Naive B cell (primary cell): Measurements from ENCODE around the gene TSHZ2. TPM values are rescaled to one million over a fixed set of nuclear protein-coding genes. Genes with fewer than 3 reads are reported as not detected.

Source experiments
- ATAC-seq, 2 donors: fragments of 150-1000 bp; cut with Tn5 transposase; 2 replicates each; pipeline ENCODE4 v1.10.0; 2021; ENCODE audit warnings: low read depth in 2 of 2, mild to moderate bottlenecking in 2 of 2, moderate library complexity in 2 of 2
- DNase-seq: peaks from one replicate; pipeline ENCODE4 v3.0.0; 2022
- H3K27ac Mint-ChIP-seq, 6 donors: one replicate each; pipeline ENCODE4 v1.8.0; 2020 to 2022; ENCODE audit warnings: mild to moderate bottlenecking in 6 of 6, mixed read lengths in 6 of 6, moderate library complexity in 5 of 6, inconsistent platforms in 2 of 6
- H3K27me3 Mint-ChIP-seq, 3 donors: one replicate each; pipeline ENCODE4 v1.8.0; 2021 to 2022; ENCODE audit warnings: mixed read lengths in 3 of 3, mild to moderate bottlenecking in 1 of 3
- H3K36me3 Mint-ChIP-seq, 2 donors: one replicate each; pipeline ENCODE4 v1.8.0; 2020 to 2022; ENCODE audit warnings: mixed read lengths in 2 of 2, inconsistent platforms in 1 of 2, mild to moderate bottlenecking in 1 of 2
- H3K4me1 Mint-ChIP-seq, 3 donors: one replicate each; pipeline ENCODE4 v1.8.0; 2020 to 2022; ENCODE audit warnings: mixed read lengths in 3 of 3, inconsistent platforms in 1 of 3, mild to moderate bottlenecking in 1 of 3, moderate library complexity in 1 of 3
- H3K4me3 Mint-ChIP-seq, 8 donors: one replicate each; pipeline ENCODE4 v1.8.0; 2020 to 2022; ENCODE audit warnings: mild to moderate bottlenecking in 8 of 8, mixed read lengths in 8 of 8, moderate library complexity in 8 of 8, inconsistent platforms in 2 of 8
- H3K9me3 Mint-ChIP-seq, 7 donors: one replicate each; pipeline ENCODE4 v1.8.0; 2020 to 2022; ENCODE audit warnings: mixed read lengths in 7 of 7, mild to moderate bottlenecking in 5 of 7, inconsistent platforms in 2 of 7, moderate library complexity in 1 of 7
- polyA plus RNA-seq, 6 donors: library from polyadenylated mRNA; unstranded; fragments of 300-500 nt; fragmentation: Illumina TruSeq; gene quantifications; one replicate each; pipeline ENCODE4 v1.2.3, GENCODE V29; 2021; ENCODE audit warnings: low read depth in 6 of 6

TSHZ2 gene
- polyA plus RNA-seq, 6 donors from 2014 or later = 0.04 to 0.32 (median 0.13) TPM; not detected in 2

DNA sequence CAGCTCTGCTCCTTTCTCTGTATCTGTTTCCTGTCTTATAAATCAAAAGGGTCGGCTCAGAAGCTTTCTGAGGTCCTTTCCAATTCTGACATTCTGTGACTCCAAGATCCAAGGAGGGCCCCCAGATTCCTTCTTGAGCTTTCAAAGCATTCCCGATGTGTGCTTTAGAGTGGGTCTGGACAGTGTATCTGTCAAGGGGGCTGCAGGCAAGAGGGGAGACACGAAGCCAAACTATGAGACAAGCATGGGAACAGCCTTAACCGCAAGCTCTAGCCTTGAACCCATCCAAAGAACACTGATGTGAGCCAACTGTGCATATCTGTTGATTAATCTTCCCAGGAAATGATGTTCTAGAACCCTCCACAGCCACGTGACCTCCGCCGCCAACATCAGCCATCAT is 73.8 kb downstream of the TSHZ2 start:
- Mint-ChIP-seq H3K27ac (no peak overlapping the region), H3K4me3 (no peak overlapping the region), H3K36me3 (no peaks in the 10 kb centered on the region), H3K4me1 (no peaks in the 10 kb centered on the region), H3K27me3 (peaks cover 0 to 7% (median 5%) of the 10 kb centered on the region in 3 donors), H3K9me3 (peaks cover 0 to 10% (median 4%) of the 10 kb centered on the region in 7 donors)
- ATAC-seq (no peak), DNase-seq (no peak)

DNA sequence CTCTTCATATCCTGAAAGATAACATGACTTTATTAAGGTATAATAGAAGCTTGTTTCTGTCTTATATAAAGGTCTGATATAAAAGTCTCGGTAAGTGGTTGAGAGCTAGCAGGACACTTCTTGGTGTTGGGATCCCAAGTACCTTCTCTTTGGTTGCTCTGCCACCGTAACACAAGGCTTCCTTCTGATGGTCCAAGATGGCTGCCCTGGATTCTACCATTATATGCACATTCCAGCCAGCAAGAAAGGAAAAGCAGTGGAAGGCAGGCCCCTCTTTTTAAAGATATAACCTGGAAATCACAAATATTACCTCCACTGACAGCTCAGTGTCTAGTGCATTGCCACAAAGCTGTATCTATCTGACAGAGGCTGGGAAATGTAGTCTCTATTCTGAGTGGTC is 75.0 kb downstream of the TSHZ2 start:
- no peak for DNase-seq
- peaks cover 0 to 11% (median 5%) of the 10 kb centered on the region in 3 donors for H3K27me3 Mint-ChIP-seq
- H3K9me3 Mint-ChIP-seq = peaks cover 0 to 10% (median 4%) of the 10 kb centered on the region in 7 donors
- H3K27ac Mint-ChIP-seq = no peak overlapping the region
- no peaks in the 10 kb centered on the region for H3K4me1 Mint-ChIP-seq
- H3K36me3 Mint-ChIP-seq = no peaks in the 10 kb centered on the region
- ATAC-seq = no peak
- no peak overlapping the region for H3K4me3 Mint-ChIP-seq

DNA sequence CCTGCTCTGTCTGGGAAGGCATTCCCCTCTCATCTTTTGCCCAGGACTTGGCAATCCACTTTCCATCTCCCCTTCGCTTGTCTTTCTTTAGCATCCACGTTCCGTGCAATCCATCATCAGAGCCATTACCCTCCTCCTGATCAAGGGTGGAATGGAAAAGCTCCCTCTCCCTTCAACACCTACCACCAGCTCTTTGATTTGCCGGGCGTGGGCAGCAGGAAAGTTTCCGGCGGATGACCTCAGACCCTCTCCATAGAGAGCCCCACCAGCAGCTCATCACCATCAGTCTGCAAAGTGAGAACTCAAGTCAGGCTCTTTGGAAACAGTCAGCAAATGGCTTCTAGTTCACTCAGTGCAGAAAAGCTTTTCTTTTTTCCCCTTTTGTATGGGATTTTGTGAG is 76.2 kb downstream of the TSHZ2 start:
- peaks cover 0 to 10% (median 4%) of the 10 kb centered on the region in 7 donors for H3K9me3 Mint-ChIP-seq
- no peak overlapping the region for H3K27ac Mint-ChIP-seq
- no peak overlapping the region for H3K4me3 Mint-ChIP-seq
- DNase-seq = no peak
- ATAC-seq = no peak
- no peaks in the 10 kb centered on the region for H3K4me1 Mint-ChIP-seq
- no peaks in the 10 kb centered on the region for H3K36me3 Mint-ChIP-seq
- peaks cover 0 to 12% (median 5%) of the 10 kb centered on the region in 3 donors for H3K27me3 Mint-ChIP-seq

DNA sequence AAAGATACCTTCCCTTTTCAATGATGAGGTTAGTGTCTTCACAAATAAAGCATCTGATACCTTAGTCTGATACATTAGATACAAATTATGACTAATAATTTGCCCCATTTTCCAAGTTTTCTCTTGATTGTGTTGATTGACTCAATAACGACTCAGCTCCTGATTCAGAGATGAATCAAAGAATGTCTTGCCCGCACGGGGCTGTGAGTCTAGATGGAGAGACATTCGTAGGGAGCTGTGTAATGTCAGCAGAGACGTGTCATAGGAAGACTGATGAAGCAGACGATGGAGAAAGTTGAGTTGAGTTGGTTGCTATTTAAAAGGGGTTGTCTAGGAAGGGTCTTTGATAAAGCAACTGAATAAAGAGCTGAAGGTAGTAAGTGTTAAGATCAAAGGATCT is 78.2 kb downstream of the TSHZ2 start:
- H3K4me3 Mint-ChIP-seq = no peak overlapping the region
- H3K27me3 Mint-ChIP-seq = peaks cover 0 to 12% (median 5%) of the 10 kb centered on the region in 3 donors
- DNase-seq = no peak
- no peaks in the 10 kb centered on the region for H3K4me1 Mint-ChIP-seq
- H3K27ac Mint-ChIP-seq = no peak overlapping the region
- no peaks in the 10 kb centered on the region for H3K36me3 Mint-ChIP-seq
- H3K9me3 Mint-ChIP-seq = peaks cover 0 to 10% (median 4%) of the 10 kb centered on the region in 7 donors
- ATAC-seq = no peak

DNA sequence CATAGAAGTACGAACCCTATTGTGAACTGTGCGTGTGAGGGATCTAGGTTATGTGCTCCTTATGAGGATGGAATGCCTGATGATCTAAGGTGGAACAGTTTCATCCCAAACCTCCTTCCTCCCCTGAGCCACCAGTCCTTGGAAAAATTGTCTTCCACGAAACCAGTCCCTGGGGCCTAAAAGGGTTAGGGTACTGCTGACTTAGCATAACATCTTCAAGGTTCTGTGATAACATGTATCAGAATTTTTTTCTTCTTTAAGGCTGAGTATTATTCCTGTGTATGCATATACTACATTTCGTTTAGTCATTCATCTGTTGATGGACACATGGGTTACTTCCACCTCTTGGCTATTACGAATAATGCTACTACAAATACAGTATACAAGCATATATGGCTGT is 80.2 kb downstream of the TSHZ2 start:
- no peak for DNase-seq
- H3K27ac Mint-ChIP-seq = no peak overlapping the region
- no peaks in the 10 kb centered on the region for H3K36me3 Mint-ChIP-seq
- H3K27me3 Mint-ChIP-seq = peaks cover 0 to 20% (median 7%) of the 10 kb centered on the region in 3 donors
- no peak for ATAC-seq
- H3K4me3 Mint-ChIP-seq = no peak overlapping the region
- H3K4me1 Mint-ChIP-seq = no peaks in the 10 kb centered on the region
- peaks cover 0 to 6% (median 4%) of the 10 kb centered on the region in 7 donors for H3K9me3 Mint-ChIP-seq

DNA sequence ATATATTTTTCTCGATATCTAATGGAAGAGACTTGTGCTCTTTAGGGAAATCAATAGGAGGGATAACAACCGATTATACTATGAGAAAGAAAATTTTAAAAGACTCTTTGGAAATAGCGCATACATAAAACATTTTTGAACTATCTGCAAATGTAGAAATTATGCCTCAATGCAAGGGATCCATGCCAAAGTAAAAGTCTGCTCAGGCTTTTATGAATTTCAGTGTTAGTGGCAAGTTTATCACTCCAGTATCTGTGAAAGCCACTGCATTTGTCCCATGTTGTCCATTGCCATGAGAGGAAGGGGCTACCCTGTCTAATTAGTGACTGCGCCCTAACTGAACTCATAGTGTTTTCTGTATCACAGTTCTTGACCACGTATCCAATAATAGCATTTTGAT is 81.4 kb downstream of the TSHZ2 start:
- no peak for DNase-seq
- Mint-ChIP-seq H3K27ac (no peak overlapping the region), H3K4me3 (no peak overlapping the region), H3K4me1 (no peaks in the 10 kb centered on the region), H3K27me3 (peaks cover 0 to 20% (median 7%) of the 10 kb centered on the region in 3 donors), H3K36me3 (no peaks in the 10 kb centered on the region), H3K9me3 (peaks cover 0 to 4% (median 0%) of the 10 kb centered on the region in 7 donors)
- ATAC-seq = no peak

DNA sequence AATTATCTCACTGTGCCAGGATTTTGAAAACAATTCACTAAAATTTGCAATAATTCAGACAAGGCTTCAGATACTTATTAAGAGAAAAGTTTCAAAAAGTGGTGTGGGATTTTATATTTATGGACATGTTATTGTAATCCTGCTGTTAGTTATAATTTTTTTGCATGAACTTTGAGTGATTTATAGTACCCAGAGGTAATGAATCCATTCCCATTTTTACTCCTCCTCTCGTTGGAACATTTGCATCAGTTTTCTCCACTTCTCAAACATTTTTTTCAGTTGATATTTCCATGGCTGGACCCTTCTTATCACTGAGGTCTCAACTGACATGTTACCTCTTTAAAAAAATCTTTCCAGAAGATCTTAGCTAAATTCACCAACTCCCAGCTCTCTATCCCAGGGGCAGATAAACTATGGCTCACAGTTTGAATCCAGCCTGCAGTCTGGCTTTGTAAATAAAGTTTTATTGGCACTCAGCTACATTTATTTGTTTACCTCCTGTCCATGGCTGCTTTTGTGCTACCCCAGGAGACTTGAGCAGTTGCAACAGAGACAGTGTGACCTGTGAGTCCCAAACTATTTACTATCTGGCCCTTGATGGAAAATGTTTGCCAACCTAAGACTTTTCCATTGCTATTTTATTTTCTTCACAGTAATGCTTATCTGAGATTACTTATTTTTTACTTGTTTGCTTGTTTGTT is 83.4 kb downstream of the TSHZ2 start:
- Mint-ChIP-seq H3K9me3 (peaks cover 0 to 4% (median 0%) of the 10 kb centered on the region in 7 donors), H3K36me3 (no peaks in the 10 kb centered on the region), H3K4me1 (no peaks in the 10 kb centered on the region), H3K4me3 (no peak overlapping the region), H3K27me3 (peaks cover 4 to 20% (median 7%) of the 10 kb centered on the region in 3 donors), H3K27ac (no peak overlapping the region)
- ATAC-seq (no peak), DNase-seq (no peak)

DNA sequence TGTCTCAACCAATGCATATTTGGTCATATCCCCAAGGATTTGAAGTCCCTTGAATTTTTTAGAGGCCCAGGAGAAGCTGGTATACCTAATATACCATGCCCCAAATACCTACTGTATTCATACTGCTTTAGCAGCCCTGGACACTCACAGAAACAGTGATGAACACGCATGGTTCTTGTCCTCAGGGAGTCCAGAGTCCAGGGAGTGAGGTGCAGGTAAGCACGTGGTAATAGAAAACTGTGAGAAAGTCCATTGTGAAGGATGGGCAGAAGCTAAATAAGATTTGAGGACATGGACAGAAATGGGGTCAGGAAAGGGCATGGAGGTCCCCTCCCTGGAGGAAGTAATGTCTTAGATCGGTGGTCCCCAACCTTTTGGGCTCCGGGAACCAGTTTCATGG is 85.4 kb downstream of the TSHZ2 start:
- Mint-ChIP-seq H3K9me3 (peaks cover 0 to 4% (median 0%) of the 10 kb centered on the region in 7 donors), H3K4me1 (no peaks in the 10 kb centered on the region), H3K36me3 (no peaks in the 10 kb centered on the region), H3K27me3 (peaks cover 4 to 15% (median 7%) of the 10 kb centered on the region in 3 donors), H3K4me3 (no peak overlapping the region), H3K27ac (peak overlapping the region in 2 of 6 donors; percentile 12 to 27)
- DNase-seq (no peak), ATAC-seq (no peak)

DNA sequence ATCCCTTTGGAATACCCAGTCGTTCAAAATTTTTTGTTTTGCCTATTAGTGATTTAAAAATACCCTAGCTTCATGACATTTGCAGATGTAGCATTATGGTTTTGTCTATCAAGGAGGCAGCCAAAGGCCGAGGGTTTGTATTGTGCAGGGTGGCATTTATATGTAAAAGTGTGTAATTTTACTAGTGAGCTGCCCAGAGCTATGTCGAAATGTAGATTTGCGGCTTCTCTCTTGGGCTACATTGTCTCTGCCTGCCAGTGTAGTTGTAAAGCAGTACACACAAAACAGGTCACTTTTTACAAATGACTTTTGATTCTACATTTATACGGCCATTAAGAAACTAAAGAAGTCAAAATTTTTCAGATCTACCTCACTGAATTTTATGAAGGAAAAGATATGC is 87.7 kb downstream of the TSHZ2 start:
- Mint-ChIP-seq H3K4me1 (no peaks in the 10 kb centered on the region), H3K27me3 (peaks cover 5 to 15% (median 7%) of the 10 kb centered on the region in 3 donors), H3K4me3 (no peak overlapping the region), H3K27ac (no peak overlapping the region), H3K36me3 (no peaks in the 10 kb centered on the region), H3K9me3 (peaks cover 0 to 4% (median 0%) of the 10 kb centered on the region in 7 donors)
- DNase-seq (no peak), ATAC-seq (no peak)

DNA sequence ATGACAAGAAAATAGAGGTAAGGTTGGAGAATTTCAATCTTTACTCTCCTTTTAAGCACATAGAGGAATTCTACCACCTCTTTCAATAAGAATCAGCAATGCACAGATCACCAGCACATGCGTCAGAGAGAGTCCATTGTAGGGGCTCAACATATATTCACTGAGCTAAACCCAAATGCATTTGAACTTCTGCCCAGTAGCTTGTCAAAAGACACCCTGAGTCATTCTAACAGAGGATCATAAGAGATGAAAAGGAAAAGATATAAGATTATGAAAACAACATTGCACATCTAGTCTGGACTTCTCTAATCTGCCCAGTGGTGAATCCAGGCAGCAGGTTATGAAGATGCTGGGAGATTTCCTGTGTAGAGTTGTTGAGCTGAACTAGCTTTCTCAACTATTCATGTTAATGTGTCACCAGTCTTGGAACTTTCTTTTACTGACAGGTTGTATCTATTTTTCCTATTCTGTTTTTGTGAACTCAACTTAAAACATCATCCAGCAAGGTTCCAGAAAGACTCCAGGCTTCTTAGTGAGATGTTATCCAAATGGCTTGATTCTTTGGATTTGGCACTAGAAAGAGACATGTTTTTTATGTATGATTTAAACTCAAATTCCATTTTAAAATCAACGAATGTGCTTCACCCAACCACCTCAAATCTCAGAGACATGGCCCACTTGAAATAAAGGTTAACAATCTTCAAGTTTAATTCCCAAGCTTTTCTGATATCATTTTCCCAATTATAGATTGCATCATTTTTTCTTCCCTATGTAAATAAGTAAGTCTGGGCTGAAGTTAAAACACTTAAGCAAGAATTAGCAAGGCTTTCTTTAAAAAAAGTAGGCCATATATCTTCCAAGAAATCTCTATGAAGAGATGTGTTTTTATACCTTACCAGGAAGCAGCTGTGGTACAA is 89.3 kb downstream of the TSHZ2 start:
- H3K4me1 Mint-ChIP-seq = no peaks in the 10 kb centered on the region
- no peak overlapping the region for H3K4me3 Mint-ChIP-seq

DNA sequence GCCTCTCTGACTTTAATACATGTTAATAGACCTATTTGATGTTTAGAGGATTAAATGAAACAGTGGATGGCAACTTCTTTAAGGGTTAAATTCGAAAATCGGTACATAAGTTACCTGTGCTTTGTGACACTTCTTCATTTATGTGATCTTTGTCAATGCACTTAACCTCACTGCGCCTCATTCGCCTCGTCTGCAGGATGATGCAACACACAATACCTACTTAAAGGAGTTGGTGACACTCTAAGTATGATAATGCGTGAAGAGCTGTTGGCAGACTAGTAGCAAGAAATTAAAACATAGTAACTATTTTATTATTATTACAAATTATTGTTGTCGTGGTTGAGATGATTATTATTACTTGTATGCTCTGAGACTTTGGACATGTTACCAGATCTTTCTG is 92.8 kb downstream of the TSHZ2 start:
- ATAC-seq (no peak), DNase-seq (no peak)
- Mint-ChIP-seq H3K36me3 (peaks cover 0 to 16% of the 10 kb centered on the region in 2 donors), H3K9me3 (peaks cover 2 to 15% (median 5%) of the 10 kb centered on the region in 7 donors), H3K27me3 (peaks cover 13 to 28% (median 24%) of the 10 kb centered on the region in 3 donors), H3K4me1 (no peaks in the 10 kb centered on the region), H3K27ac (no peak overlapping the region), H3K4me3 (no peak overlapping the region)

More for the DNA sequence above, 89.3 kb downstream of the TSHZ2 start:
- DNase-seq (no peak), ATAC-seq (no peak)
- Mint-ChIP-seq H3K27ac (no peak overlapping the region), H3K9me3 (peaks cover 0 to 4% (median 0%) of the 10 kb centered on the region in 7 donors), H3K36me3 (no peaks in the 10 kb centered on the region), H3K27me3 (peaks cover 6 to 15% (median 11%) of the 10 kb centered on the region in 3 donors)

DNA sequence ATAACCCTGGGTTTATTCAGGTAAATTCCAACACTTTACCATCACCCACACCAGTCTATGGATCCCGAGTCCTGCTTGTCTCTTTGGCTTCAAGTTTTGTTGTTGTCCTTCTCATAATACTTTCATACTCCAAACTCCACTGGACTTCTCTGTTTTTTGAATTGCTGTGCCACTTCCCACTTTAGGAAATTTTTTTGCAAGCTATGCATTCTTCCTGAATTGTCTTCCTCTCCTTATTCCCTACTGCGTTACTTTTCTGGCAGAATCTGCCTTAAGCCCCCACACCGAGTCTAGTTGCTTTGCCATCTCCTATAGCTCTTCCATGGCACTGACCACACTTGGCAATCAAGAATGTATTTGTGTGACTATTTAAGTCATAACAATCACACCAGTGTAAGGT is 96.1 kb downstream of the TSHZ2 start:
- Mint-ChIP-seq H3K9me3 (peaks cover 2 to 15% (median 7%) of the 10 kb centered on the region in 7 donors), H3K4me1 (peaks cover 0 to 2% (median 0%) of the 10 kb centered on the region in 3 donors), H3K4me3 (no peak overlapping the region), H3K36me3 (peaks cover 0 to 16% of the 10 kb centered on the region in 2 donors), H3K27ac (peak overlapping the region in 2 of 6 donors; percentile 4 to 28), H3K27me3 (peaks cover 32 to 39% (median 34%) of the 10 kb centered on the region in 3 donors)
- ATAC-seq (no peak), DNase-seq (no peak)

DNA sequence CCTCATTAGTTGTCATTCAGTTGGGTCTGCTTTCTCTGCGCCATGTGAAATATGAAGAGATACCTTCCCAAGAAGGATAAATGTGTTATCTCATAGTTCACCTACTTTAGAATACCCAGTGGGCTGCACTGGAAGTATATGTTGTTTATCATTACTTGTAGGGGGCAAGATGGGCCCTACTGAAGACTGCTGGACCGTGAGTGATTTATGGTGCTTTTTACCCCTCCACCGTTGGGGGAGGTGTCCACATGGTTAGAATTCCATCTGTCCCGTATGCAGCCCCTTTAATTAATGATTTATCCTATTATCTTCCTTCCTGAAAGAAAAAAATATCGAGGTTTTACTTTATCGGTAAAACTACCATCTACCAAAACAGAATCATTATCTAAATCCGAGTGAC is 97.0 kb downstream of the TSHZ2 start:
- ATAC-seq (no peak), DNase-seq (no peak)
- peaks cover 0 to 16% of the 10 kb centered on the region in 2 donors for H3K36me3 Mint-ChIP-seq
- H3K27ac Mint-ChIP-seq = no peak overlapping the region
- H3K27me3 Mint-ChIP-seq = peaks cover 33 to 45% (median 38%) of the 10 kb centered on the region in 3 donors
- H3K4me3 Mint-ChIP-seq = no peak overlapping the region
- H3K9me3 Mint-ChIP-seq = peaks cover 2 to 15% (median 7%) of the 10 kb centered on the region in 7 donors
- H3K4me1 Mint-ChIP-seq = peaks cover 0 to 2% (median 0%) of the 10 kb centered on the region in 3 donors
